Measurements from ENCODE around the gene OPTN.

DNA sequence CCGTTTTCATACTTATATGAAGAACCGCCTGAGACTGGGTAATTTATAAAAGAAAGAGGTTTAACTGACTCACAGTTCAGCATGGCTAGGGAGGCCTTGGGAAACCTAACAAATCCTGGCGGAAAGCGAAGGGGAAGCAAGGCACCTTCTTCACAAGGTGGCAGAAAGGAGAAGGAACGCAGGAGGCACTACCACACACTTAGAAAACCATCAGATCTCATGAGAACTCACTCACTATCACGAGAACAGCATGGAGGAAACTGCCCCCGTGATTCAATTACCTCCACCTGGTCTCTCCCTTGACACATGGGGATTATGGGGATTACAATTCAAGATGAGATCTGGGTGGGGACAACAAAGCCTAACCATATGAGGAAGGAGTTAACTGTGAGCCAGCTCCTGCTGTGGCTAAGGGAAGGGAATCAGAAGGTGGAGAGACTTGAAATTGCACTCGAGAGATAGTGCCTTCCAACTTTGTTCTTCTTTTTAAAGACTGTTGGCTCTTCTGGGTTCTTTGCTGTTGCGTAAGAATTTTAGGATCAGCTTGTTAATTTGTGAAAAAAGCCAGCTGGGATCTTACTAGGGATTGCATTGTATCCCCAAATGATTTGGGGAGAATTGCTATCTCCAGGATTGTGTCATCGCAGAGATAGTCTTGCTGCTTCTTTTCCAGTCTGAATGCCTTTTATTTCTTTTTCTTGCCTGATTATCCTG is 21.0 kb downstream of the OPTN start:
- TF ChIP-seq, protein P1, sequence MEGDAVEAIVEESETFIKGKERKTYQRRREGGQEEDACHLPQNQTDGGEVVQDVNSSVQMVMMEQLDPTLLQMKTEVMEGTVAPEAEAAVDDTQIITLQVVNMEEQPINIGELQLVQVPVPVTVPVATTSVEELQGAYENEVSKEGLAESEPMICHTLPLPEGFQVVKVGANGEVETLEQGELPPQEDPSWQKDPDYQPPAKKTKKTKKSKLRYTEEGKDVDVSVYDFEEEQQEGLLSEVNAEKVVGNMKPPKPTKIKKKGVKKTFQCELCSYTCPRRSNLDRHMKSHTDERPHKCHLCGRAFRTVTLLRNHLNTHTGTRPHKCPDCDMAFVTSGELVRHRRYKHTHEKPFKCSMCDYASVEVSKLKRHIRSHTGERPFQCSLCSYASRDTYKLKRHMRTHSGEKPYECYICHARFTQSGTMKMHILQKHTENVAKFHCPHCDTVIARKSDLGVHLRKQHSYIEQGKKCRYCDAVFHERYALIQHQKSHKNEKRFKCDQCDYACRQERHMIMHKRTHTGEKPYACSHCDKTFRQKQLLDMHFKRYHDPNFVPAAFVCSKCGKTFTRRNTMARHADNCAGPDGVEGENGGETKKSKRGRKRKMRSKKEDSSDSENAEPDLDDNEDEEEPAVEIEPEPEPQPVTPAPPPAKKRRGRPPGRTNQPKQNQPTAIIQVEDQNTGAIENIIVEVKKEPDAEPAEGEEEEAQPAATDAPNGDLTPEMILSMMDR (IDR thresholded peaks at IDR 0.05) = no peak
- no peak for TF ChIP-seq POLR2AphosphoS5 (IDR thresholded peaks at IDR 0.05)
- no peak for TF ChIP-seq EP300 (IDR thresholded peaks at IDR 0.05)
- no peak for TF ChIP-seq POLR2A (IDR thresholded peaks at IDR 0.05)

All from stomach (tissue), 4 donors.